HepG2 (cell line): ENCODE data around the gene POLA2.

ENCODE experiments used
- CREB1 ChIP-seq, 2 experiments: fragments of 450-650 bp in 1 of 2; IDR thresholded peaks; 2 replicates each; pipeline ENCODE4 v1.6.1; 2016 to 2017; ENCODE audit warnings: control low read depth in 1 of 2, mild to moderate bottlenecking in 1 of 2, missing compliant biosample characterization in 1 of 2, missing genetic modification characterization in 1 of 2
- NONO ChIP-seq, 2 experiments: fragments of 450-650 bp in 1 of 2; sonication (generic) in 1 of 2; formaldehyde crosslinking in 1 of 2; IDR thresholded peaks in 1 of 2; conservative IDR thresholded peaks in 1 of 2; 2 replicates each; pipeline versions ENCODE4 v1.6.1 to v1.8.0; 2017 to 2022; ENCODE audit warnings: mild to moderate bottlenecking in 1 of 2, missing genetic modification reagents in 1 of 2, moderate library complexity in 1 of 2
- ZZZ3 ChIP-seq: sonication (generic); formaldehyde crosslinking; IDR thresholded peaks from 2 replicates; pipeline ENCODE4 v1.4.0; 2020; ENCODE audit warnings: missing genetic modification reagents, mild to moderate bottlenecking, borderline replicate concordance

DNA sequence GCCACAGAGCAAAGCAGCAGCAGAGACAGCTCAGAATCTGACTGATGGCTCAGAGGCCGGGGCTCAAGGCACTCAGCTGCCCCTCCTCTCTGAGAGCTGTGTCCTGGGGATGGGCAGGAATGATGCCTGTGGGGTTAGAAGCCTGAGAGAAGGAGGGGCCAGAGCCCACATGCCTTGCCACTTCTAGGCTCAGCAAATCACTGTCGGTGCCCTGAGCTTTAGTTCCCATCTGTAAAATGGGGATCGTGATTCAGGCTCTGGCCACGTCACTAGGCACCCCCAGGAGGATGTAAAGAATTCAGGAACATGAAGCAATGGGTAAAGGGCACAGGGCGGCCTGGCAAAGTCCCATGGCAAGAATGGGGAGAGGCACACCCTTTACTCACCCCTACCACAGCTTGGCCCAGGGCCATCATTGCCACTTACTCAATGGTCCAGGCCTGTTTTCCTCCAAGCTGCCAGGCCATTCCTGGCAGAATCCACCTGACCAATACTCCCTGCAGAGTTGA lies 49.5 kb downstream of the POLA2 start:
- TF ChIP-seq ZZZ3 (CRISPR knock-in tag) (no peak), NONO (IDR thresholded peaks at IDR 0.05) (no peak), NONO (CRISPR knock-in tag; conservative IDR thresholded peaks at IDR 0.05) (no peak), CREB1 (IDR thresholded peaks at IDR 0.05) (no peak), CREB1 (CRISPR knock-in tag; IDR thresholded peaks at IDR 0.05) (no peak)
